ENCODE measurements around the gene IP6K1.

DNA sequence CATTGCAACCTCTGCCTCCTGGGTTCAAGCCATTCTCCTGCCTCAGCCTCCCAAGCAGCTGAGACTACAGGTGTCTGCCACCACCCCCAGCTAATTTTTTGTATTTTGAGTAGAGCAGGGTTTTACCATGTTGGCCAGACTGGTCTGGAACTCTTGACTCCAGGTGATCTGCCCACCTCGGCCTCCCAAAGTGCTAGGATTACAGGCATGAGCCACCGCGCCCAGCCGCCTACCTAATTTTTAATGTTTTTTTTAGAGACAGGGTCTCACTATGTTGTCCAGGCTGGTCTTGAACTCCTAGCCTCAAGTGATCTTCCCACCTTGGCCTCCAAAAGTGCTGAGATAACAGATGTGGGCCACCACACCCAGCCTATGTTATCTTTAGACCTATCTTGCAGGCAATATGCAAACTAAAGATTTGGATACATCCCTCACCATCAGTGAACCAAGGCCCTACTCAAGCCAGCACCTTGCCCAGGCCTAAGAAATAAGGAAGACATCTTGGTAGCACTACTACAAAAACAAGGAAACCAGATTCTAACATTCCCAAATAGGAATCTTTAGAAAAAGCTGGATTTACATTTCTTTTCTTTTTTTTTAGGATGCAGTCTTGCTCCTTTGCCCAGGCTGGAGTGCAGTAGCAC lies 56.3 kb downstream of the IP6K1 start:
- TF ChIP-seq EZH2 (IDR thresholded peaks at IDR 0.05; ENCODE audit: borderline replicate concordance, low read length): no peak
- TF ChIP-seq, protein P1, sequence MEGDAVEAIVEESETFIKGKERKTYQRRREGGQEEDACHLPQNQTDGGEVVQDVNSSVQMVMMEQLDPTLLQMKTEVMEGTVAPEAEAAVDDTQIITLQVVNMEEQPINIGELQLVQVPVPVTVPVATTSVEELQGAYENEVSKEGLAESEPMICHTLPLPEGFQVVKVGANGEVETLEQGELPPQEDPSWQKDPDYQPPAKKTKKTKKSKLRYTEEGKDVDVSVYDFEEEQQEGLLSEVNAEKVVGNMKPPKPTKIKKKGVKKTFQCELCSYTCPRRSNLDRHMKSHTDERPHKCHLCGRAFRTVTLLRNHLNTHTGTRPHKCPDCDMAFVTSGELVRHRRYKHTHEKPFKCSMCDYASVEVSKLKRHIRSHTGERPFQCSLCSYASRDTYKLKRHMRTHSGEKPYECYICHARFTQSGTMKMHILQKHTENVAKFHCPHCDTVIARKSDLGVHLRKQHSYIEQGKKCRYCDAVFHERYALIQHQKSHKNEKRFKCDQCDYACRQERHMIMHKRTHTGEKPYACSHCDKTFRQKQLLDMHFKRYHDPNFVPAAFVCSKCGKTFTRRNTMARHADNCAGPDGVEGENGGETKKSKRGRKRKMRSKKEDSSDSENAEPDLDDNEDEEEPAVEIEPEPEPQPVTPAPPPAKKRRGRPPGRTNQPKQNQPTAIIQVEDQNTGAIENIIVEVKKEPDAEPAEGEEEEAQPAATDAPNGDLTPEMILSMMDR (IDR thresholded peaks at IDR 0.05; ENCODE audit: low read length): no peak

Data from OCI-LY1 (cell line).